ENCODE measurements around the gene DTNB.
A peak's percentile ranks its signal among the peaks of the same experiment; 100 is the strongest.
"Not testable (repeated sequence)": the region's sequence is repeated elsewhere in the genome, so short reads cannot be mapped to it uniquely, and the experiment has no call there.

Gene DTNB

DNA sequence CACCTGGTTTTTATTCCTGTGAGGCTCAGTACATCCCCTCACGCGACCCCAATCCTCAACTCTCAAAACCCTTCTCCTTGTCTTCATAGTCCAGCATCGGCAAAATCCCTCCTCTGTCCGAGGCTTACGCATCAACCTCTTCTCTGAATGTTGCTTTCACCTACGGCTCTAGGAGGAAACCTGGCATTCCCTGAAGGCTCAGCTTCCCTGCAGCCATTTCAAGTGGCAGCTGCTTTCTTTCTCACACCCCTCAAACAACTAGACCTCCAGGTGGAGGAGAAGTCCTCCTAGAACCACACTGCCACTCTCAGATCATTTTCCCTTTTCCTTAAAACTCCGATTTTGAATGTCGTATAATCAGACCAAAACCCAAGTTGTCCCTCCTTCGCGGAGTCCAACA lies 114.2 kb downstream of the DTNB start:
- Histone ChIP-seq H3K4me3 (ENCODE audit: low read length) (no peak overlapping the region), H3K36me3 (ENCODE audit: insufficient read depth, low read length) (no peaks in the 10 kb centered on the region), H3K9me3 (ENCODE audit: insufficient read depth, low read depth, low read length) (no peaks in the 10 kb centered on the region), H3K9ac (ENCODE audit: low read depth, low read length) (no peak overlapping the region), H3K4me1 (ENCODE audit: insufficient read depth, low read length) (peaks cover 18% of the 10 kb centered on the region), H3K27me3 (ENCODE audit: insufficient read depth, low read length) (no peaks in the 10 kb centered on the region), H3K27ac (ENCODE audit: low read depth, low read length) (no peak overlapping the region)
- 93% methylated on average over 10 of the region's 10 CpGs for whole genome bisulfite sequencing

DNA sequence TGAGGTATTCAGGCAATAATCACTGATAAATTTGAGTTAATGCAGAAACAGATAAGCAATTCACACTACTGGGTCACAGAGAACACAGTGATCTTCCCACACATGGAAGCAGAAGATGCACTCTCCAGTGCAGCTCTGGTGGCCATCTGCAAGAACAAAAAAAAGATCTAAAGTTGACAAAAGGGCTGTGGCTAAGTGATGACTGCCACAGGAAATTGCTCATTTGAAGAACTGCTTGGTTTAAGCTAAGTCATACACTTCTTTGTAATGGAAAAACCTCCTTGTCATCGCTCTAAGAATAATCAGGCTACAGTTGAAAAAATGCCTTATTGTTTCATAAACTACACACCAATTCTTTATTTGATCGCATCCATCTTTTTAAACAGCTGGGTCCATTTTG lies 115.1 kb downstream of the DTNB start:
- Histone ChIP-seq H3K36me3 (ENCODE audit: insufficient read depth, low read length) (no peaks in the 10 kb centered on the region), H3K9me3 (ENCODE audit: insufficient read depth, low read depth, low read length) (no peaks in the 10 kb centered on the region), H3K27me3 (ENCODE audit: insufficient read depth, low read length) (no peaks in the 10 kb centered on the region), H3K4me1 (ENCODE audit: insufficient read depth, low read length) (peaks cover 18% of the 10 kb centered on the region), H3K27ac (ENCODE audit: low read depth, low read length) (peak overlapping the region; percentile 61), H3K9ac (ENCODE audit: low read depth, low read length) (peak overlapping the region; percentile 20; the same call in 1 of the 2 replicates), H3K4me3 (ENCODE audit: low read length) (no peak overlapping the region)
- 60% methylated on average over 2 of the region's 2 CpGs for WGBS

DNA sequence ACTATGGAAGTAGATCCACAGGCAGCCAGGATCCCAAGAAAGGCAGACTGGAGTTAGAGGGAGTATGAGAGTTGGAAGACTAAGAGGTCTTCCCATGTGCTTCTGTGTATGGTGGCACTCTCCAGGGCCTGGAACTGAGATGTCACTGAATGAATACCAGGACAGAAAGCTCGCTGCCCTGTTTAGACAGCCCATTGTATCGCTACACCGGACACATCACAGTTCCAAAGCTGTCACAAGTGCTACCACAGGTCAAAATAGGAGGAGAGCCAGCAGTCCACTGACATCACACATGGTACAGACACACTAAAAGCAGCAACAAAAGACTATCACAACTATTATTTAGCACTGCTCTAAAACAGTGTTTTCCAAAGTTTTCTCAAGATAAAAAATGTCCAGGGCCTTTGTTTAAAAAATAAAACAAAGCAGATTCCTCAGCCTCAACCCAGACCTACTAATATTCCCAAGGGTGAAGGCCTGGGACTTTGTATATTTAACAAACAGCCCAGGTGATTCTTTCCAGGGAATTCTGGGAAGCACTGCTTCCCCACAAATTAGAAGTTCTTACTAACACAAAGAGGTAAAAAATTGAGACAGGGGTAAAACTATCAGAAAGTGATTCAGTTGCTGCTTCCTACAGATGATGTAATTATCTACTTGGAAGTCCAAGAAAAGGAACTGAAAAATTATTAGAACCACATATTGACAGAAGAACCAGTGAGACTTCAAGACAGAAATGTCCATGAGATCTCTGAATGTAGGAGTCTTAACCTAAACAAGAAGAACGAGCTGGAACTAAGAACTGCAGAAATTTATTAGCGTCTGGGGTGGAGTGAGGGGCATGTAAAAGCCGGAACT lies 116.0 kb downstream of the DTNB start:
- H3K36me3 ChIP-seq (ENCODE audit: insufficient read depth, low read length), result no peaks in the 10 kb centered on the region
- H3K9me3 ChIP-seq (ENCODE audit: insufficient read depth, low read depth, low read length), result no peaks in the 10 kb centered on the region
- H3K27ac ChIP-seq (ENCODE audit: low read depth, low read length), result peak overlapping the region; percentile 54
- no peak overlapping the region for H3K9ac ChIP-seq (ENCODE audit: low read depth, low read length)
- H3K27me3 ChIP-seq (ENCODE audit: insufficient read depth, low read length), result no peaks in the 10 kb centered on the region
- H3K4me3 ChIP-seq (ENCODE audit: low read length), result no peak overlapping the region
- peaks cover 18% of the 10 kb centered on the region for H3K4me1 ChIP-seq (ENCODE audit: insufficient read depth, low read length)
- 86% methylated on average over 6 of the region's 6 CpGs for WGBS

DNA sequence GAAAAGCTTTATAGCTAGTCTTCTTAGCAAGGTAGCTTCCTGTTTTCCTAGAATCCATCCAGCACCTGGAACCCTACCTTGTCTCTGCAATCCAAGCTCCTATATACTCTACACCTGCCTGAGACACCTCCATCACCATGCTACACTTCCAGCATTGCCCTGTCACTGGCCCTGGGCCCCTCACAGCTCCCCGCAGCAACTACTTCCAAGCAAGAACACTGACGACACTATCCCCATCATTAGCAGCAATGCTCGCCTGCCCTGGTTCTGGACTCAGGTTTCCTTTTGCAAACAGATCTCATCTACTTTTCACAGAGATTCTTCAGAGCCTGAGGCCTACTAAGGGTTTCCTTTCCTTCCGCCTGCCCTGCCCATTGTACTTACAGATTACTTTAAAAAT lies 121.1 kb downstream of the DTNB start:
- WGBS, result 87% methylated on average over 4 of the region's 4 CpGs
- Histone ChIP-seq H3K4me3 (ENCODE audit: low read length) (no peak overlapping the region), H3K4me1 (ENCODE audit: insufficient read depth, low read length) (no peaks in the 10 kb centered on the region), H3K9ac (ENCODE audit: low read depth, low read length) (no peak overlapping the region), H3K27ac (ENCODE audit: low read depth, low read length) (no peak overlapping the region), H3K27me3 (ENCODE audit: insufficient read depth, low read length) (no peaks in the 10 kb centered on the region), H3K9me3 (ENCODE audit: insufficient read depth, low read depth, low read length) (no peaks in the 10 kb centered on the region), H3K36me3 (ENCODE audit: insufficient read depth, low read length) (no peaks in the 10 kb centered on the region)

DNA sequence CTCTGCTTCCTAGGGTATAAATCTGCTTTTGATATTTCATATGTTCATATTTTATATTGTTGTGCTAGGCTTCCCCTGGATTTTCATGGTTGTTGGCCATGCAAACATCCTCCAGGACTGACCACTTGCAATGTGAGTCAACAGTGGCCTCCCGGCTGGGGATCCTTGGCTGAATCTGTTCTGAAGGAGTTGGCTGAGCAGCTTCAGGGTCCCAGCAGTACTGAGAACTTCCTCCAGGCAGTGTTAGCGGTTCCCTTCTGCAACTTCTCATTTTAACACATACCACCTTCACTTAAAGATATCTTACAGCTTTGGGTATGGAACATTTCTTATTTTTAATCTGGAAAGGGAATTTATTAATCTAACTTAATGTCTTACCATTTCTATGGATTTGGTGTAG lies 122.1 kb downstream of the DTNB start:
- H3K9ac ChIP-seq (ENCODE audit: low read depth, low read length), result no peak overlapping the region
- H3K4me3 ChIP-seq (ENCODE audit: low read length), result no peak overlapping the region
- no peaks in the 10 kb centered on the region for H3K4me1 ChIP-seq (ENCODE audit: insufficient read depth, low read length)
- H3K27ac ChIP-seq (ENCODE audit: low read depth, low read length), result no peak overlapping the region
- no peaks in the 10 kb centered on the region for H3K36me3 ChIP-seq (ENCODE audit: insufficient read depth, low read length)
- WGBS, result 82% methylated on average over 2 of the region's 2 CpGs
- H3K9me3 ChIP-seq (ENCODE audit: insufficient read depth, low read depth, low read length), result no peaks in the 10 kb centered on the region
- H3K27me3 ChIP-seq (ENCODE audit: insufficient read depth, low read length), result no peaks in the 10 kb centered on the region

DNA sequence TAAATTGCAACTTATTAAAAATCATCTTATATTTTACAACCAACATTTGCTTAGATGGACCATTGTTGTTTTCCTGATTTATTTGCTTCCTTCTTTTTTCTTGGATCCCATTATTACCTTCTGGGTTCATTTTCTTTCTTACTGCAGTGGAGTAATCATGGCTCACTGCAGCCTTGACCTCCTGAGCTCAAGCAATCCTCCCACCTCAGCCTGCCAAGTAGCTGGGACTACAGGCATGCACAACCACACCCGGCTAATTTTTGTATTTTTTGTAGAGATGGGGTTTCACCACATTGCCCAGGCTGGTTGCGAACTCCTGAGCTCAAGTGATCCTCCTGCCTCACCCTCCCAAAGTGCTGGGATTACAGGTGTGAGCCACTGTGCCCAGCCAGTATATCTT lies 123.8 kb downstream of the DTNB start:
- 94% methylated on average over 2 of the region's 2 CpGs for WGBS
- H3K27me3 ChIP-seq (ENCODE audit: insufficient read depth, low read length); H3K36me3 ChIP-seq (ENCODE audit: insufficient read depth, low read length); H3K9ac ChIP-seq (ENCODE audit: low read depth, low read length); H3K27ac ChIP-seq (ENCODE audit: low read depth, low read length); H3K9me3 ChIP-seq (ENCODE audit: insufficient read depth, low read depth, low read length); H3K4me1 ChIP-seq (ENCODE audit: insufficient read depth, low read length); H3K4me3 ChIP-seq (ENCODE audit: low read length): not testable (repeated sequence)

DNA sequence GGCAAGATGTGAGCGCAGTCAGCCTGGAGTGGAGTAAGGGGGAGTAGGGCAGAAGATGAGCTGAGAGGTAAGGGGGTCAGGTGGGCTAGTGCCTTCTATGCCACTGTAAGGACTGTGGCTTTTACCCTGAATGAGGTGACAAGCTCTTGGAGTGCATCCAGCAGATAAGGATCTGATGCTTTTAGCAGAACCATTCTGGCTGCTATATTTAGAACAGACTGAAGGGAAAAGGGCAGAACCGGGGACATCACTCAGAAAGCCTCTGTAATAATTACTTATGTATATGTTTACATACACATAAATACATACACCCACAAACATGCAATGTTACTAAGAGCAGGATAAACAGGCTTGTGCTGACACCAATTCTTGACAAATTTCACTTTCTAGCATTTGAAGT lies 124.8 kb downstream of the DTNB start:
- Histone ChIP-seq H3K27ac (ENCODE audit: low read depth, low read length) (no peak overlapping the region), H3K9me3 (ENCODE audit: insufficient read depth, low read depth, low read length) (no peaks in the 10 kb centered on the region), H3K27me3 (ENCODE audit: insufficient read depth, low read length) (no peaks in the 10 kb centered on the region), H3K36me3 (ENCODE audit: insufficient read depth, low read length) (no peaks in the 10 kb centered on the region), H3K4me3 (ENCODE audit: low read length) (no peak overlapping the region), H3K9ac (ENCODE audit: low read depth, low read length) (no peak overlapping the region), H3K4me1 (ENCODE audit: insufficient read depth, low read length) (no peaks in the 10 kb centered on the region)
- 90% methylated on average over 2 of the region's 2 CpGs for WGBS

DNA sequence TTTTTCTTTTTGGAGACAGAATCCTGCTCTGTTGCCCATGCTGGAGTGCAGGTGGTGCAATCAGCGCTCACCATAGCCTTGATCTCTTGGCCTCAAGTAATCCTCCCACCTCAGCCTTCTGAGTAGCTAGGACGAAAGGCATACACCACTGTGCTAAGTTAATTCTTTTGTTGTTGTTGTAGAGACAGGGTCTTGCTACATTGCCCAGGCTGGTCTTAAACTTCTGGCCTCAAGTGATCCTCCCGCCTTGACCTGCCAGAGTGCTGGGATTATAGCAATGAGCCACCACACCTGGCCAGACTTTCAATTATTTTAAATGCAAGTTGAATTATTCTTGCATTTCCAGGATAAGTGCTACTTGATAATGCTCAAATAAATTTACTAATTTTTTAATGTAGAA lies 126.5 kb downstream of the DTNB start:
- Histone ChIP-seq H3K4me3 (ENCODE audit: low read length) (no peak overlapping the region), H3K36me3 (ENCODE audit: insufficient read depth, low read length) (no peaks in the 10 kb centered on the region), H3K27ac (ENCODE audit: low read depth, low read length) (no peak overlapping the region), H3K27me3 (ENCODE audit: insufficient read depth, low read length) (no peaks in the 10 kb centered on the region), H3K9ac (ENCODE audit: low read depth, low read length) (no peak overlapping the region), H3K9me3 (ENCODE audit: insufficient read depth, low read depth, low read length) (no peaks in the 10 kb centered on the region), H3K4me1 (ENCODE audit: insufficient read depth, low read length) (no peaks in the 10 kb centered on the region)
- WGBS, result 95% methylated on average over 3 of the region's 3 CpGs

DNA sequence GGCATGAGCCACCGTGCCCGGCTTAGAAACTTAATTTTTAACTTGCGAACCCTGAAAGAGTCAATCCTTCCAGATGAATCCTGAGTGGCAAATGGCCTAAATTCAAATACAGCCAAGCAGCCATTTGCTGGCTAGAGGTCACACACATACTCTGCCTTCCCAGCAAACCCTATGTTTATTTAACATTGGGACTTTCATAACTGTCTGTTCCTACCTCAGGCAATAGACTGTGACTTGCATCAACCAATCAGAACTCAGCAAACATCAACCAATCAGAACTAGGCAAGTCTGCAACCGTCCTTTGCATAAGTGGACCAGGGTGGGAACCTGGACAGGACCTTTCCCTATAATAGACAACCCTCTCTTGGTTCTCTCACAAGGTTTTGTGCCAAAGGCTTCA lies 127.5 kb downstream of the DTNB start:
- no peak overlapping the region for H3K27ac ChIP-seq (ENCODE audit: low read depth, low read length)
- no peak overlapping the region for H3K9ac ChIP-seq (ENCODE audit: low read depth, low read length)
- WGBS, result 94% methylated on average over 4 of the region's 4 CpGs
- H3K4me3 ChIP-seq (ENCODE audit: low read length), result no peak overlapping the region
- H3K36me3 ChIP-seq (ENCODE audit: insufficient read depth, low read length), result no peaks in the 10 kb centered on the region
- H3K9me3 ChIP-seq (ENCODE audit: insufficient read depth, low read depth, low read length), result no peaks in the 10 kb centered on the region
- H3K4me1 ChIP-seq (ENCODE audit: insufficient read depth, low read length), result no peaks in the 10 kb centered on the region
- H3K27me3 ChIP-seq (ENCODE audit: insufficient read depth, low read length), result no peaks in the 10 kb centered on the region

DNA sequence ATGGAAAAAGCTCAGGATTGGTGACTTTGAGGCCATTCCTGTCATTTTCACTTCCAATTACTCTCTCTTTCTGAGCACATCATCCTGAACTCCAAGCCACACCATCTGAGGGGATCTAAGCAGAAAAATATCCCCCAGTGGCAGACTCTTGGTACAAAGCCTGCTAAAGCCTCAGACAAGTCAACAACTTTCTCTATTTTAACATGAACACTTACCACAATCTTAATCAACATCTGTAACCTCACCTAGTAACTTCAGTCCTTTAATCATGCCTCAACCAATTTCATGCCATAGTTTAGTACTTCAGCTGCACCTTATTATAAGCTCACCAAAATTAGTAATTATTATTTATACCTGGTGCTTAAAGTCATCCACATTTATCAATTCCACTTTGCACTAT lies 128.9 kb downstream of the DTNB start:
- no peaks in the 10 kb centered on the region for H3K9me3 ChIP-seq (ENCODE audit: insufficient read depth, low read depth, low read length)
- no peaks in the 10 kb centered on the region for H3K4me1 ChIP-seq (ENCODE audit: insufficient read depth, low read length)
- H3K27me3 ChIP-seq (ENCODE audit: insufficient read depth, low read length), result no peaks in the 10 kb centered on the region
- H3K4me3 ChIP-seq (ENCODE audit: low read length), result no peak overlapping the region
- no peak overlapping the region for H3K27ac ChIP-seq (ENCODE audit: low read depth, low read length)
- H3K36me3 ChIP-seq (ENCODE audit: insufficient read depth, low read length), result no peaks in the 10 kb centered on the region
- H3K9ac ChIP-seq (ENCODE audit: low read depth, low read length), result no peak overlapping the region

DNA sequence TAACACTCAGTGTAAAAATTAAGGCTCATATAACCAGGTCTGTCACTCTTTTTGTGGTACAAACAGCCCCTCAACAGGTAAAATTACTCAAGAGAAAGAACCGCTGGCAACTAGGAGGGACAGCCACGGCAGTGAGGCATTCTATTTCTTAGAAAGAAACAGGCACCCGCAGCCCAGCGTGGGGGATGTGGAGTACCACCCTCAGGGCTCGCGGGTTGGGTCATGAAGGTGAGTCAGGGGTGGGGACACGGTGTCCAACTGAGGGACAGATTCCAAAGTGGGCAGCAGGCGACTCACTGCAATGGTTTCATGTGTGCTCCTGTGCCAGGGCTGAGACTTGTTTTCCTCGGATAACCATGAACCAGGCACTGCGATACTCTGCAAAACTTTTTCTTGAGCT lies 129.4 kb downstream of the DTNB start:
- H3K27me3 ChIP-seq (ENCODE audit: insufficient read depth, low read length), result no peaks in the 10 kb centered on the region
- H3K9ac ChIP-seq (ENCODE audit: low read depth, low read length), result no peak overlapping the region
- H3K4me3 ChIP-seq (ENCODE audit: low read length), result no peak overlapping the region
- H3K27ac ChIP-seq (ENCODE audit: low read depth, low read length), result no peak overlapping the region
- 84% methylated on average over 10 of the region's 10 CpGs for WGBS
- no peaks in the 10 kb centered on the region for H3K36me3 ChIP-seq (ENCODE audit: insufficient read depth, low read length)
- H3K9me3 ChIP-seq (ENCODE audit: insufficient read depth, low read depth, low read length), result no peaks in the 10 kb centered on the region
- H3K4me1 ChIP-seq (ENCODE audit: insufficient read depth, low read length), result no peaks in the 10 kb centered on the region

DNA sequence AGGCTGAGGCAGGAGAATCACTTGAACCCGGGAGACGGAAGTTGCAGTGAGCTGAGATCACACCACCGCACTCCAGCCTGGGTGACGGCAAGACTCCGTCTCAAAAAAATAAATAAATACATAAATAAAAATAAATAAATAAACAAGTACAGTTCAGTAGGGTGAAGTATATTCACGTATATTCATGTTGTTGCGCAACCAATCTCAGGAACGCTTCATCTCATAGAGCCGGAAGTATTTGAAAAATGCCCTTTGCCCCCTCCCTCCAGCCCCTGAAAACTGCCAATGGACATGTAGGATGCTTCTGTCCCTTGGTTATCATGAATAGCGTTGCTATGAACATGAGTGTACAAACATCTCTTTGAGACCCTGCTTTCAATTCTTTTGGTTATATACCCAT lies 132.0 kb downstream of the DTNB start:
- Histone ChIP-seq H3K4me1 (ENCODE audit: insufficient read depth, low read length) (no peaks in the 10 kb centered on the region), H3K9ac (ENCODE audit: low read depth, low read length) (no peak overlapping the region), H3K36me3 (ENCODE audit: insufficient read depth, low read length) (no peaks in the 10 kb centered on the region), H3K27ac (ENCODE audit: low read depth, low read length) (no peak overlapping the region), H3K9me3 (ENCODE audit: insufficient read depth, low read depth, low read length) (no peaks in the 10 kb centered on the region), H3K4me3 (ENCODE audit: low read length) (no peak overlapping the region), H3K27me3 (ENCODE audit: insufficient read depth, low read length) (no peaks in the 10 kb centered on the region)
- 96% methylated on average over 7 of the region's 10 CpGs for WGBS

All from HUES64 (cell line).